Glomerular visceral epithelial cell (primary cell): ENCODE measurements around the gene LRP1.

ENCODE experiments used
- DNase-seq: peaks from one replicate; pipeline ENCODE4 v3.0.0-alpha.2; 2016; ENCODE audit errors: extremely low spot score

Gene LRP1

DNA sequence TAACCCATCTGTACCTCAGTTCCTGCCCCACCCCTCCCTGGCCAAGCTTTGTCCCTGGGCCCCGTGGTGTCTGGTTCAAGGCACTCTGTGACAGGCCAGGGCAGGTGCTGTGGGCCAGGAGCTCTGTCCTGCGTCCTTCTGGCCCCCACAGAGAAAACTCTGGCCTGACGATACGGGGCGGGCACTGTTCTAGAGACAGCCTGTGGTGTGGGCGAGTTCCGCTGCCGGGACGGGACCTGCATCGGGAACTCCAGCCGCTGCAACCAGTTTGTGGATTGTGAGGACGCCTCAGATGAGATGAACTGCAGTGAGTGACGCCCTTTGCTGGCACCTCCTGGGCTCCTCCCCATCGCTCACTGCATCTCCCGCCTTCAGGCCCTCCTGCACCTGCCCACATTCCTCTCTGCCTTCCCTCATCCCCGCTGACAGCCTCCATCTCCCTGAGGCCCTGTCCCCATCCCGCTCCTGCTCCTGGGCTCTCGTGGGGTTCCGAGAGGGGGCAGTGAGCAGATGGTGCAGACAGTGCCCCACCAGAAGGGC, 65.5 kb downstream of the LRP1 start:
- no peak for DNase-seq

DNA sequence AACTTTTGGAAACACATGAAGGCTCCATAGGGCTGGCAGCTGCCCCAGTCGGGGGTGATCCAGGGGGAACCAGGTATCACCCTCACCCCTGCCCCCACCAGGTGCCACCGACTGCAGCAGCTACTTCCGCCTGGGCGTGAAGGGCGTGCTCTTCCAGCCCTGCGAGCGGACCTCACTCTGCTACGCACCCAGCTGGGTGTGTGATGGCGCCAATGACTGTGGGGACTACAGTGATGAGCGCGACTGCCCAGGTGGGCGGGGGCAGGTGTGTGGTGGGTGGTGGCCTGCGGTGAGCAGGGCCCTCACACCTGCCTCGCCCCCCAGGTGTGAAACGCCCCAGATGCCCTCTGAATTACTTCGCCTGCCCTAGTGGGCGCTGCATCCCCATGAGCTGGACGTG, 66.0 kb downstream of the LRP1 start:
- DNase-seq, result no peak

- DNase-seq, result no peak
These were observed 66.9 kb downstream of the LRP1 start for GRCh38 chr12:57195186-57195585.

DNA sequence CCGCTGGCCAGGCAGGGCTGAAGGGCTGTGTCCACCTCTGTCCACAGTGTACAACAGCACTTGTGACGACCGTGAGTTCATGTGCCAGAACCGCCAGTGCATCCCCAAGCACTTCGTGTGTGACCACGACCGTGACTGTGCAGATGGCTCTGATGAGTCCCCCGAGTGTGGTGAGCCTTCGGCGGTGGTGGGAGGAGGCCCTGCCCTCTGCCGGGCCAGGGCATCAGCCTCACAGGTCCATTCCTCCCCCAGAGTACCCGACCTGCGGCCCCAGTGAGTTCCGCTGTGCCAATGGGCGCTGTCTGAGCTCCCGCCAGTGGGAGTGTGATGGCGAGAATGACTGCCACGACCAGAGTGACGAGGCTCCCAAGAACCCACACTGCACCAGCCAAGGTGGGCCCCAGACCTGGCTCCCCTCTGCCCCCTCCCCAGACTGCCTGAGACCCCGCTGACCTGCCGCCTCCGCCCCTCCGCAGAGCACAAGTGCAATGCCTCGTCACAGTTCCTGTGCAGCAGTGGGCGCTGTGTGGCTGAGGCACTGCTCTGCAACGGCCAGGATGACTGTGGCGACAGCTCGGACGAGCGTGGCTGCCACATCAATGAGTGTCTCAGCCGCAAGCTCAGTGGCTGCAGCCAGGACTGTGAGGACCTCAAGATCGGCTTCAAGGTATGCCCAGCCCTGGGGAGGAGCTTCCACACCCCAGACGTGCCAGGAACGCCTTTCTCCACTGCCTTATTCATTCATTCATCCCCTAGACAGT, 67.5 kb downstream of the LRP1 start:
- no peak for DNase-seq

- no peak for DNase-seq
These were observed 68.2 kb downstream of the LRP1 start for GRCh38 chr12:57196439-57196838.

DNA sequence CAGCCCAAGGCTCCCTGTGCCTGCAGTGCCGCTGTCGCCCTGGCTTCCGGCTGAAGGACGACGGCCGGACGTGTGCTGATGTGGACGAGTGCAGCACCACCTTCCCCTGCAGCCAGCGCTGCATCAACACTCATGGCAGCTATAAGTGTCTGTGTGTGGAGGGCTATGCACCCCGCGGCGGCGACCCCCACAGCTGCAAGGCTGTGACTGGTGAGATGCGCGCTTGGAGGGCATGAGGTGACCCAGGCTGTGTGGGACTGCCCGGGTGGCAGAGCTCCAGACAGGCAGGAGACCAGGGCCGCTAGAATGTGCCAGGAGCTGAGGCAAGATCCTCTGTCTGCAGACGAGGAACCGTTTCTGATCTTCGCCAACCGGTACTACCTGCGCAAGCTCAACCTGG, 68.7 kb downstream of the LRP1 start:
- DNase-seq, result no peak

DNA sequence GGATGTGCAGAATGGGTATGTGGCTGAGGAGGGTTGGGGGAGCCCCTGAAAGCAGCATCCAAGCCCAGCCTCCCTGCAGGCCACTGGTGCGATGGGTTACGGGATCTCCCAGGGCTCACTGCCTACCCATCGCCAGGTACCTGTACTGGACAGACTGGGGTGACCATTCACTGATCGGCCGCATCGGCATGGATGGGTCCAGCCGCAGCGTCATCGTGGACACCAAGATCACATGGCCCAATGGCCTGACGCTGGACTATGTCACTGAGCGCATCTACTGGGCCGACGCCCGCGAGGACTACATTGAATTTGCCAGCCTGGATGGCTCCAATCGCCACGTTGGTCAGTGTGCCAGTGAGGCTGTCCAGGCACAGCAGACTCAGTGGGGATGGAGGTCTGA, 70.0 kb downstream of the LRP1 start:
- DNase-seq, result no peak

DNA sequence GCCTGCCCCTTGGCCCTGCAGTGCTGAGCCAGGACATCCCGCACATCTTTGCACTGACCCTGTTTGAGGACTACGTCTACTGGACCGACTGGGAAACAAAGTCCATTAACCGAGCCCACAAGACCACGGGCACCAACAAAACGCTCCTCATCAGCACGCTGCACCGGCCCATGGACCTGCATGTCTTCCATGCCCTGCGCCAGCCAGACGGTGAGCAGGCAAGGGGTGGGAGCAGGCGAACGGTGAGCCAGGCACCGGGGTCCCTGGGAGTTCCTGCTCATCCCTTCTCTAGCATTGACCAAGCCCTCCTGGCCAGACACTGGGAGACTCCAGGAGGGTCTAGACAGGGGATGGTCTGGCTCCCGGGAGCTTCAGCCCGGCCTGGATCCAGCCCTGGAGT, 70.9 kb downstream of the LRP1 start:
- no peak for DNase-seq

DNA sequence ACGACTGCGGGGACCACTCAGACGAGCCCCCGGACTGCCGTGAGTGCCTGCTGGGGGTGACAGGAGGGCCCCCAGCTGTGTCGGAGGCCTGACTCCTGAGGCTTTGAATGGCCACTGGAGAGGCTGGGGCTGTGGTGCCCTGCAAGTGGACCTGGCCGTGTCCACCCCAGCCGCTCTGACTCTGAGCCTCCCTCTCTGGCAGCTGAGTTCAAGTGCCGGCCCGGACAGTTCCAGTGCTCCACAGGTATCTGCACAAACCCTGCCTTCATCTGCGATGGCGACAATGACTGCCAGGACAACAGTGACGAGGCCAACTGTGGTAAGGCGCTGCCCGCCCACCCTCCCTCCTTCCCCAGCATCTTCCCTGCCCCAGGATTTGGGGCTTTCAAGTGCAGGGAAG, 72.2 kb downstream of the LRP1 start:
- no peak for DNase-seq

DNA sequence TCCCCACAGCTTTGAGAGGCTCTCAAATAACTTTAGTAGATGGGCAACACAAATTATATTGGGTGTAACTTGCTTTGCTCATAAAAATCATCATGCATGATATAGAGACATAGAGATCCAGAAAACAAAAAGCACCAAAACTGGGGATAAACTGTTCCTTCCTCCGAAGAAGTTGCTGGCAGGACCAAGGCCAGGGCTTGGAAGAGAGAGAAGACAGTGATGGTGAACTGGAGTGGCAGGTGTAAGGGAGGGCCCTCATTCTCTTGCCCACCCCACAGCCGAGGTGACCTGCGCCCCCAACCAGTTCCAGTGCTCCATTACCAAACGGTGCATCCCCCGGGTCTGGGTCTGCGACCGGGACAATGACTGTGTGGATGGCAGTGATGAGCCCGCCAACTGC, 72.9 kb downstream of the LRP1 start:
- no peak for DNase-seq

- no peak for DNase-seq
These were observed 73.3 kb downstream of the LRP1 start for GRCh38 chr12:57201631-57202030.

- no peak for DNase-seq
These were observed 74.0 kb downstream of the LRP1 start for GRCh38 chr12:57202321-57202720.

DNA sequence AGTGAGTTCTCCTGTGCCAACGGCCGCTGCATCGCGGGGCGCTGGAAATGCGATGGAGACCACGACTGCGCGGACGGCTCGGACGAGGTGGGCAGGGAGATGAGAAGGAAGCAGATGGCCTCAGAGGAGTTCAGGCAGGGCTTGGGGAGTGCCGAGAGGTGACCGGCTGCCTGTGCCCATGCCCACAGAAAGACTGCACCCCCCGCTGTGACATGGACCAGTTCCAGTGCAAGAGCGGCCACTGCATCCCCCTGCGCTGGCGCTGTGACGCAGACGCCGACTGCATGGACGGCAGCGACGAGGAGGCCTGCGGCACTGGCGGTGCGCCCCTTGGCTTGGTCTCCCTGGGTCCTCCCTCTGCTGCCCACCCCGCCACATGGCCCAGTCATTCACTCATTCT, 74.9 kb downstream of the LRP1 start:
- DNase-seq, result no peak

DNA sequence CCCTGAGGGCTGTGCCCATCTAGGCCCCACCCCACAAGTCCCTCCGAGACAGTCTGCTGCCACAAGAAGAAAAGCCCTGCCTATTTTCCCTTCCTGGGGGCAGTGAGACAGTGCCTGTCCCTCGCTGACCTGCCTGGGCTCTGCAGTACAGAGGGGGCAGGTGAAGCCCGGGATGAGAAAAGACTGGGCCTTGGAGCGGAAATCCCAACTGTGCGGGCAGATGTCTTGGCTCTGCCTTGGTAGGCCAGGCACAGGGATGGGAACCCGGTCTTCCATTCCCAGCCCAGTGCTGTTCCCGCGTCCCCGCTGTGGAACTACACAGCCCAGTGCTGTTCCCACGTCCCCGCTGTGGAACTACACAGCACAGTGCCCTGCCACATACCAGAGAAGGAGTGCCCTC, 75.5 kb downstream of the LRP1 start:
- no peak for DNase-seq

GRCh38 chr12:57204454-57204853, 76.2 kb downstream of the LRP1 start:
- DNase-seq, result no peak

DNA sequence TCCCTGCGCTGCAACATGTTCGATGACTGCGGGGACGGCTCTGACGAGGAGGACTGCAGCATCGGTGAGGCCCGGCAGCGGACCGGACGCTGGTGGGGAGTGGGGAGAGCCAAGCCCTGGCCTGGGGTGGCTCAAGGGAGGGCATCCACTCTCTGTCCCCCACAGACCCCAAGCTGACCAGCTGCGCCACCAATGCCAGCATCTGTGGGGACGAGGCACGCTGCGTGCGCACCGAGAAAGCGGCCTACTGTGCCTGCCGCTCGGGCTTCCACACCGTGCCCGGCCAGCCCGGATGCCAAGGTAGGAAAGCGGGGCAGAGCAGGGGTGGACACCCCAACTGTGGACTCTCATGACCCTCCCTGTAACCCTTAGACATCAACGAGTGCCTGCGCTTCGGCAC, 76.9 kb downstream of the LRP1 start:
- DNase-seq, result no peak

DNA sequence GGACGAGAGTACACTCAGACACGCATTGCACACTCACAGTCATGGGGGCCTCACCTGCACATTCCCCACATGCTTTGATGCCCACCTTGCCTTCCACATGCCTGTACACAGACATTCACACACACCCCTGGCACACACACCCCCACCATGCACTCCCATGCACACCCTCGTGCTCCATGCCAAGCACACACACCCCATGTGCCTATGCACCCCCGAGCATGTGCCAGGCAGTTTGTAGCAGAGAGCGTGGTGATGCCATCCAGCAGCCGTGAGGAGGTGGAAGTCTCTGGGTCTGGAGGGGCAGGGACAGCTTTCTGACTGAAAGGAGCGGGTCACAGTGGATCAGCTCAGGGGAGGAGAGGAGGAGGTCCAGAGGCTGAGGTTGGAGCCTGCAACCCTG, 77.6 kb downstream of the LRP1 start:
- no peak for DNase-seq

DNA sequence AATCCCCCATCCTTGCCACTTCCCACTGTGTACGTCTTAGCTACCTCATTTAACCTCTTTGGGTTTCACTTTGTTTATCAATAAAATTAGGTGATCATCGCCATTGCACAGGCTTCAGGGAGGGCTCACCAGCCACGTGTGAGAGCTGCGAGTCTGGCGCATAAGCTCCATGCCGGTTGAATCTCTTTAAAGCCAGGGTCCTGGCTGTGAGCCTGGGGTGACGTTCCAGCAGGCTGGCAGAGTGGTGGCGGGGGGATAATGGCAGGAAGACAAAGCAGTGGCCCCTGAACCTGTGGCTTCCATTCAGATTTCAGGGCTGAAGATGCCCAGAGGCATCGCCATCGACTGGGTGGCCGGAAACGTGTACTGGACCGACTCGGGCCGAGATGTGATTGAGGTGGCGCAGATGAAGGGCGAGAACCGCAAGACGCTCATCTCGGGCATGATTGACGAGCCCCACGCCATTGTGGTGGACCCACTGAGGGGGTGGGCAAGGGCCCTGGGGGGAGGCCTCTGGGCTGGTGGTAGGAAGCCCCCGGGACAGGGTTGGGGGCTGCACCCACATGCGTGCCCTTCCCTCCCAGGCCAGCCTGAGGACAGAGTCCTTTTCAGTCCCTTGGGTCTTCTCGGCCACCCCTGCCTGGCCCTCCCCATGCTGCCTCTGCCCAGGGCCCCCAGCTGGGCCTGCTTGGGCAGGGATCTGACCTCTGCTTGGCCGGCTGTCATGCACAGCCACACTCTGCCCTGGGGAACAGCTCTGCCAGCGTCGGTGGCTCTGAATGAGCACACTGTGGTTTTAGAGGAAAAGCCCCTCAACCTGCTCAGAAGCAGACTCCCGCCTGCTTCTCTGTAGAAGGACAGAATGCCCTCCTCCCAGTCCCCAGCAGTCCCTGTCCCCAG, 79.7 kb downstream of the LRP1 start:
- DNase-seq, result no peak

DNA sequence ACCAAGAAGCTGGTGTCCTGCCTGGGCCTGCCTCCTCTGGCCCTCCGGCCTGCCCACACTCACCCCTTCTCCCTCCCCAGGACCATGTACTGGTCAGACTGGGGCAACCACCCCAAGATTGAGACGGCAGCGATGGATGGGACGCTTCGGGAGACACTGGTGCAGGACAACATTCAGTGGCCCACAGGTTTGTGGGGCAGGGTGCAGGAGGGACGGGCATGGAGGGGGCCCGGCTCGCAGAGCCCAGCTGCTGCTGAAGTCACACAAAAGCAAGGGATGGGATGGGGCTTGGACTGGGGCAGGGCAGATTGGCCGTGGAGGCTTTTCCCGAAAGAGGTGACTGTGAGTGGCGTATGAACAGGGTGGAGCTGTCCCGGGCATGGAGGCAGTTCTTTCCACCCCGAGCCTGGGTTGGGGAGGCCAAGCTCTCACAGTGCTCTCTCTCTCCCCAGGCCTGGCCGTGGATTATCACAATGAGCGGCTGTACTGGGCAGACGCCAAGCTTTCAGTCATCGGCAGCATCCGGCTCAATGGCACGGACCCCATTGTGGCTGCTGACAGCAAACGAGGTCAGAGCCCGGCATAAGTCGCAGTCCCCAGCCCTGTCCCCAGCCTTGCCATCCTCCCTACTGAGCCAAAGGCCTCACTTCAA, 80.5 kb downstream of the LRP1 start:
- no peak for DNase-seq

DNA sequence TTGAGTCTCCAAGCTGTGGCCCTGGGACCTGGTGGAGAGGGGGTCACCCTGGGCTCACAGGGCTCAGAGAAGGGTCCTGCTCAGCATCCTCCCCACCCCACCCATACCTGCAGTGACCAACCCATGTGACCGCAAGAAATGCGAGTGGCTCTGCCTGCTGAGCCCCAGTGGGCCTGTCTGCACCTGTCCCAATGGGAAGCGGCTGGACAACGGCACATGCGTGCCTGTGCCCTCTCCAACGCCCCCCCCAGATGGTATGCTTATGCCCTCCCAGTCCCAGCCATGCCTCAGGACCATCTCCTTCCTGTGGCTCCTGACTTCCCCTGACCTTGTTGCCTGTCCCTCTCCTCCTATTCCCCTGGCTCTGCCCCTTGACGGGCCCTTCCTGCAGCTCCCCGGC, 81.6 kb downstream of the LRP1 start:
- no peak for DNase-seq

DNA sequence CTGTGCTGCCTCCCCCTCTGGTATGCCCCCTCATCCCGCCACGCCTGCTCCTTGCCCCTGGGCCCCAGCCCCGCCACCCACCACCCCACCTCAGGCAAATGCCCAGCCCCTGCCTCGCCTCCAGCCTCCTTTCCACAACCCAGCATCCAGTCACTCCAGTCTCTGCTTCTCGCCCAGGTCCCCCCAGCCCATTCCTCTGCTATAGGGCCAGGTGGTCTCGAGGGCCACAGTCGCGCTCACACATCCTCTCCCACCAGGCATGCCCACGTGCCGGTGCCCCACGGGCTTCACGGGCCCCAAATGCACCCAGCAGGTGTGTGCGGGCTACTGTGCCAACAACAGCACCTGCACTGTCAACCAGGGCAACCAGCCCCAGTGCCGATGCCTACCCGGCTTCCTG, 82.2 kb downstream of the LRP1 start:
- no peak for DNase-seq

- no peak for DNase-seq
These were observed 82.8 kb downstream of the LRP1 start for GRCh38 chr12:57210926-57211692.
